HG02623 (cell line): ENCODE results near the gene FOXD3.

Experiments
- ATAC-seq: cut with Tn5 transposase; IDR thresholded peaks from one replicate; pipeline ENCODE4 v1.9.1; 2021; ENCODE audit warnings: moderate library complexity; ENCODE audit not compliant: unreplicated experiment

The FOXD3 gene

GRCh38 chr1:63322114-63322943 lies at the start of gene FOXD3:
Gene FOXD3, plus strand, starts transcription at chr1:63322567. Its CDS starts 492 bp downstream, at chr1:63323059.
- no peak for ATAC-seq

- ATAC-seq = no peak
Measured at GRCh38 chr1:63272811-63273210, 49.6 kb upstream of the FOXD3 start.

- ATAC-seq = no peak
Measured at GRCh38 chr1:63274371-63274770, 48.0 kb upstream of the FOXD3 start.

GRCh38 chr1:63274979-63275378 lies 47.4 kb upstream of the FOXD3 start:
- ATAC-seq = no peak

- no peak for ATAC-seq
Measured at GRCh38 chr1:63276624-63277023, 45.7 kb upstream of the FOXD3 start.

GRCh38 chr1:63277195-63278192 lies 44.9 kb upstream of the FOXD3 start:
- no peak for ATAC-seq

GRCh38 chr1:63281753-63282152 lies 40.6 kb upstream of the FOXD3 start:
- ATAC-seq = no peak

GRCh38 chr1:63289135-63289534 lies 33.2 kb upstream of the FOXD3 start:
- ATAC-seq = no peak

GRCh38 chr1:63294803-63295594 lies 27.4 kb upstream of the FOXD3 start:
- no peak for ATAC-seq

GRCh38 chr1:63304410-63304809 lies 18.0 kb upstream of the FOXD3 start:
- no peak for ATAC-seq

- ATAC-seq = no peak
Measured at GRCh38 chr1:63305043-63305442, 17.3 kb upstream of the FOXD3 start.

- ATAC-seq = no peak
Measured at GRCh38 chr1:63307196-63307794, 15.1 kb upstream of the FOXD3 start.

- no peak for ATAC-seq
Measured at GRCh38 chr1:63316598-63316983, 5.8 kb upstream of the FOXD3 start.

- ATAC-seq = no peak
Measured at GRCh38 chr1:63316984-63317816, 5.2 kb upstream of the FOXD3 start.

- no peak for ATAC-seq
Measured at GRCh38 chr1:63317817-63318152, 4.6 kb upstream of the FOXD3 start.

GRCh38 chr1:63318201-63318979 lies 4.0 kb upstream of the FOXD3 start:
- ATAC-seq = no peak

GRCh38 chr1:63319046-63320021 lies 3.0 kb upstream of the FOXD3 start:
- no peak for ATAC-seq
